Measurements from ENCODE around the gene ARMC7. TPM values are rescaled to one million over a fixed set of nuclear protein-coding genes. Genes with fewer than 3 reads are reported as not detected.

ARMC7 gene
- polyA plus RNA-seq, 1 donor from 2014 or later, result 3.7 TPM

- no peak overlapping the region for H3K9ac ChIP-seq (ENCODE audit: low read length)
- H3K9me2 ChIP-seq (ENCODE audit: insufficient read depth, low read length), result no peaks in the 10 kb centered on the region
- H3K4me2 ChIP-seq (ENCODE audit: low read length), result no peak overlapping the region
- H4K20me1 ChIP-seq (ENCODE audit: insufficient read depth), result no peaks in the 10 kb centered on the region
- H3K79me2 ChIP-seq (replicated peaks; ENCODE audit: insufficient read depth, low read length), result peaks cover 9% of the 10 kb centered on the region
- H3K9me3 ChIP-seq (ENCODE audit: low read length), result no peaks in the 10 kb centered on the region
- H3K36me3 ChIP-seq (ENCODE audit: insufficient read depth, low read length), result no peaks in the 10 kb centered on the region
- TF ChIP-seq RAD21 (conservative IDR thresholded peaks at IDR 0.05), result no peak
- H2AFZ ChIP-seq (ENCODE audit: low read depth, low read length), result no peak overlapping the region
- H3K4me3 ChIP-seq (ENCODE audit: low read length), result no peak overlapping the region
- H3K27ac ChIP-seq (ENCODE audit: low read length), result no peak overlapping the region
- no peaks in the 10 kb centered on the region for H3F3A ChIP-seq (ENCODE audit: insufficient read depth, low read length, poor library complexity, severe bottlenecking)
- H3K27me3 ChIP-seq (ENCODE audit: insufficient read depth, low read depth, low read length), result no peaks in the 10 kb centered on the region
Observed at GRCh38 chr17:75114552-75115314, 5.0 kb downstream of the ARMC7 start.

DNA sequence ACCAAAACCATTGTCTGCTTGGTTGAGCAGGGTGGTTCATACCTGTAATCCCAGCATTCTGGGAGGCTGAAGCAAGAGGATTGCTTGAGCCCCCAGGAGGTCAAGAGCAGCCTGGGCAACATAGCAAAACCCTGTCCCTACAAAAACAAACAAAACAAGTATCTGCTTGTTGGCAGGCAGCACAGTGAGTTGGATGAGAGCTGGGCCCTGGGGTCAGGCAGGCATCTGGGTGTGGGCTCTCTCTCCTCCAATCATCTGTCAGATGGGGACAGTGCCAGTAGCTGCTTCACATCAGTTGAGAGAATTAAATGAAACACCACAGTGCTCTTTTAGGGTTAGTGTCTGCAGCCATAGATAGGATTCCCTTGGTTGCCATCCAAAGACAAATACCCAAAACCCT lies 5.8 kb downstream of the ARMC7 start:
- Histone ChIP-seq H4K20me1 (ENCODE audit: insufficient read depth) (no peaks in the 10 kb centered on the region), H3F3A (ENCODE audit: insufficient read depth, low read length, poor library complexity, severe bottlenecking) (no peaks in the 10 kb centered on the region), H3K9ac (ENCODE audit: low read length) (no peak overlapping the region), H3K9me2 (ENCODE audit: insufficient read depth, low read length) (no peaks in the 10 kb centered on the region), H3K27me3 (ENCODE audit: insufficient read depth, low read depth, low read length) (no peaks in the 10 kb centered on the region), H3K9me3 (ENCODE audit: low read length) (no peaks in the 10 kb centered on the region), H3K4me3 (ENCODE audit: low read length) (no peak overlapping the region), H3K79me2 (replicated peaks; ENCODE audit: insufficient read depth, low read length) (peaks cover 7% of the 10 kb centered on the region), H3K27ac (ENCODE audit: low read length) (no peak overlapping the region), H3K4me2 (ENCODE audit: low read length) (no peak overlapping the region), H3K36me3 (ENCODE audit: insufficient read depth, low read length) (no peaks in the 10 kb centered on the region), H2AFZ (ENCODE audit: low read depth, low read length) (no peak overlapping the region)
- TF ChIP-seq MXI1 (conservative IDR thresholded peaks at IDR 0.05; ENCODE audit: poor library complexity, severe bottlenecking), result no peak
- no peak for TF ChIP-seq EZH2 (IDR thresholded peaks at IDR 0.05; ENCODE audit: borderline replicate concordance, insufficient read depth, low read length, poor library complexity, severe bottlenecking)
- TF ChIP-seq EP300 (conservative IDR thresholded peaks at IDR 0.05; ENCODE audit: poor library complexity, severe bottlenecking), result no peak
- TF ChIP-seq SMC3 (conservative IDR thresholded peaks at IDR 0.05; ENCODE audit: poor library complexity), result no peak
- no peak for TF ChIP-seq POLR2AphosphoS5 (IDR thresholded peaks at IDR 0.05)
- TF ChIP-seq REST (IDR thresholded peaks at IDR 0.05; ENCODE audit: borderline replicate concordance), result no peak
- no peak for TF ChIP-seq RAD21 (conservative IDR thresholded peaks at IDR 0.05)
- no peak for TF ChIP-seq TAF1 (IDR thresholded peaks at IDR 0.05; ENCODE audit: low read depth)
- TF ChIP-seq, protein P1, sequence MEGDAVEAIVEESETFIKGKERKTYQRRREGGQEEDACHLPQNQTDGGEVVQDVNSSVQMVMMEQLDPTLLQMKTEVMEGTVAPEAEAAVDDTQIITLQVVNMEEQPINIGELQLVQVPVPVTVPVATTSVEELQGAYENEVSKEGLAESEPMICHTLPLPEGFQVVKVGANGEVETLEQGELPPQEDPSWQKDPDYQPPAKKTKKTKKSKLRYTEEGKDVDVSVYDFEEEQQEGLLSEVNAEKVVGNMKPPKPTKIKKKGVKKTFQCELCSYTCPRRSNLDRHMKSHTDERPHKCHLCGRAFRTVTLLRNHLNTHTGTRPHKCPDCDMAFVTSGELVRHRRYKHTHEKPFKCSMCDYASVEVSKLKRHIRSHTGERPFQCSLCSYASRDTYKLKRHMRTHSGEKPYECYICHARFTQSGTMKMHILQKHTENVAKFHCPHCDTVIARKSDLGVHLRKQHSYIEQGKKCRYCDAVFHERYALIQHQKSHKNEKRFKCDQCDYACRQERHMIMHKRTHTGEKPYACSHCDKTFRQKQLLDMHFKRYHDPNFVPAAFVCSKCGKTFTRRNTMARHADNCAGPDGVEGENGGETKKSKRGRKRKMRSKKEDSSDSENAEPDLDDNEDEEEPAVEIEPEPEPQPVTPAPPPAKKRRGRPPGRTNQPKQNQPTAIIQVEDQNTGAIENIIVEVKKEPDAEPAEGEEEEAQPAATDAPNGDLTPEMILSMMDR (IDR thresholded peaks at IDR 0.05; ENCODE audit: poor library complexity, severe bottlenecking), result no peak

All from neural cell (in vitro differentiated cells).